NCI-H748 (cell line): ENCODE measurements around the gene UVSSA.
"Not testable (repeated sequence)": the region's sequence is repeated elsewhere in the genome, so short reads cannot be mapped to it uniquely, and the experiment has no call there.

ENCODE experiments used
- DNase-seq: peaks from one replicate; lab custom pipeline; 2025; ENCODE audit not compliant: unreplicated experiment; lab: John Stamatoyannopoulos, UW

The UVSSA gene

DNA sequence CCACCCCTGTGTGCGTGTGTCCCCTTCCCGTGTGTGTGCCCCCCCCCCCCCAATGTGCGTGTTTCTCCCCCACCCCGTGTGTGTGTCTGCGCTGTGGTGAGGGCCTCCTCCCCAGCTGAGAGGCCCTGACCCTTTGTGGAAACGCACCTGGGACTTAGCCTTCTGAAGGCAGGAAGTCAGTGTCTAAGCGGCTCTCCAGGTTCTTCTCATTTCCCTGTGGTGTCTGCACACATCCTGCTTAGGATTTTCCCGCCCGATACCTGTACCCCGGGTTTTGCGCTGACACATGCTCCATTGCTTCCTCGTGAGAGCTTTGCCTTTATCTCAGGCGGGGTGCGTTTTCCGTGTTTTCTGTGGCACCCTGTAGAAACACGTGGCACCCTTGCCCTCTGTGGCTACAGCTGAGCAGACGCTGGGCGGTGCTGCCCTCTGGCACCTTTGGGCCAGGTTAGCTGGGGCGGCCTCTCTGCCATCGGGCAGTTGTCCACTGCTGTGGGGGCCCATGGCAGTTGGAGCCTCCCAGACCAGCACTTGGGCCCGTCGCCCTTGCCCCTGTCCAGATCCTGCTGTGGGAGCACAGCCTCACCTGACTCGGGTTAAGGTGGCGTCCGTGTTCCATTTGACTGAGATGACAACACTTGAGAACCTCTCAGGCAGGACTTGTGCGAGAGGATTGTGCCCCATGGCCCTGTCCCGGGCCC, 31.0 kb upstream of the UVSSA start:
- no peak for DNase-seq

DNA sequence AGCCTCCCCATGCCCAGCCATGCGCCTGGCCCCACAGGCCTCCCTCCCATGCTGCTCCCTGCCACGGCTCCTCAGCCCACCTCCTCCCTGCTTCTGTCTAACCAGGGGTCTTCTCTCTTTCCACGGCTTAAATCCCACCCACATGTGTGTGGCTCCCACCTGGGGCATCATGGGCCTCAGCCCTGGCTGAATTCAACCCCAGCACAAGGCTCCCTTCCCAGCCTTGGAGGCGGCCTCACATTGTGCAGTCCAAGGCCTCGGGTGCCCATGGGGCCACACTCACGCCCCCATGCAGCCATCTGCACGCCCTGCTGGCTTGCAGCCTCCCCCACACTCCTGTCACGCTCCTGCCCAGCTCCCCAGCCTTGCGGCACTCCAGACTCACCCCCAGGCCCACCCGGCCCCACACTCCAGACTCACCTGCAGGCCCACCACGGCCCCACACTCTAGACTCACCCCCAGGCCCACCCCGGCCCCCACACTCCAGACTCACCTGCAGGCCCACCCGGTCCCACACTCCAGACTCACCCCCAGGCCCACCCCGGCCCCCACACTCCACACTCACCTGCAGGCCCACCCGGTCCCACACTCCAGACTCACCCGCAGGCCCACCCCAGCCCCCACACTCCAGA, 30.4 kb upstream of the UVSSA start:
- DNase-seq: no peak

DNA sequence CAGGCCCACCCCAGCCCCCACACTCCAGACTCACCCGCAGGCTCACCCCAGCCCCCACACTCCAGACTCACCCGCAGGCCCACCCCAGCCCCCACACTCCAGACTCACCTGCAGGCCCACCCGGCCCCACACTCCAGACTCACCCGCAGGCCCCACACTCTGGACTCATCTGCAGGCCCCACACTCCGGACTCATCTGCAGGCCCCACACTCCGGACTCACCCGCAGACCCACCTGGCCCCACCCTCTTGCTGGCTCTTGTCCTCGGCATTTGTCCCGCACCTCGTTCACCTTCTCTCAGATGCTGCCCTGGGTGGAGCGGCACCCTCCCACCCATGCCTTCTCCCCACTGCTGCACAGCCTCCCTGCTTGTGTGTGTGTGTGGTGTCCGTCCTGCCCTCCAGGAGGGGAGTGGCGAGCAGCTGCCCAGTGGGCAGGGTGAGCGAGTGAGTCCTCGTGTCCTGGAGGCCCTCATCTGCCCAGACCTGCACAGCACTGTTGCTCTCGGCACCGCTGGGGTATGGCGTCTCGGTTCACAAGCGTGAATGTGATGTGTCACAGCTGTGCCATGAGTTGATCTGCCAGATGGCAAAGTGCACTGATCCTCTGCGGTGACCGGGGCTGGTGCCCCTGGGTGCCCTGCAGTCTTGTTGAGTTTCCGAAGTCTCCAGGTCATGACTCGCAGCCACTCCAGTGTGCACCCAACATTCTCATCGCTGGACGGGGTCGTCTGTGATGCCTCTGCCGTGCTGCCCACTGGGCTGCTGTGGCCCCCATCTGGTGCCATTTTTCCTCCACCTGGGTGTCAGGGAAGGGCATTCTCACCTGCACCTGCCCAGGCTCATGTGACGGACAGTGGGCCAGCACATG, 29.6 kb upstream of the UVSSA start:
- DNase-seq: no peak

DNA sequence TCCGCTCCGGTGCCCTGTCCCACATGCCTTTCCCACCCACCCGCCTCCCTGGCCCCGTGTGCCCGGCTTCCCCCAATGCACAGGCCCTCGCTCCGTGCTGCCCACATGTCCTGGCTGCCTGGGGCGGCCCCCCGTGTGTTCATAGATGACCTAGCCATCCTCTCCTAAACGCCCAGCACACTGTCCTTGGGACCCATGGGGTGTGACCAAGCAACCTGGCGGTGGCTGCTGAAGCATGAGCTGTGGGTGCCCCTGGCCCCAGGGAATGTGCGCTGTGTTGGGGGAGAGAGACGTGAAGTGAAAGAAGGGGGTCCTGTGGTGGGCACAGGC, 29.0 kb upstream of the UVSSA start:
- DNase-seq: no peak

DNA sequence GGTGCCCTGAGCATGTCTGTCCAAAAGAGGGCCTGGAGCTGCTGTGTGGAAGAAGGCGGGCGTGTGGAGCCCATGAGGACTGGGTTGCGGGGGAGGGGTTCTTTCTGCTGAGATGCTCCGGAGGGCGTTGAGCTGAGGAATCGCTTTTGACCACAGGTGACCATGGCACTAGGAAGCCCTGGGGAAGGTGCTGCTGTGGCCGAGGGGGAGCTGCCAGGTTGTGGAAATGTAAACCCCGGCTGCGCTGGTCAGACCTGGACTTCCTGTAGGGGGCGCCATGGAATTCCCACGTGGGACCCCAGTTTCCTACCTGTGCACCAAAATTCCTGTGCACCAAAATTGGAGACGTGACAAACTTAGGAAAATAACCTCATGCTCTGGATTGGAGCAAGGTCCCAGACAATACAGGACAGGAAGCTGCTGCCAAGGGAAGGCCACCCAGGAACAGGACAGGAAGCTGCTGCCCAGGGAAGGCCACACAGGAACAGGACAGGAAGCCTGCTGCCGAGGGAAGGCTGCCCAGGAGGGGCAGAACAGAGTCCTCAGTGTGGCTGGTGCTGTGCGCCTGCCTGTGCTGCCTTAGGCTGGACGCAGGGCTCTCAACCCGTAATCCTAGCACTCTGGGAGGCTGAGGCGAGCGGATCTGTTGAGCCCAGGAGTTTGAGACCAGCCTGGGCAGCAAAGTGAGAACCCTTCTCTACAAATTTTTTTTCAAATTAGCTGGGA, 28.4 kb upstream of the UVSSA start:
- no peak for DNase-seq

DNA sequence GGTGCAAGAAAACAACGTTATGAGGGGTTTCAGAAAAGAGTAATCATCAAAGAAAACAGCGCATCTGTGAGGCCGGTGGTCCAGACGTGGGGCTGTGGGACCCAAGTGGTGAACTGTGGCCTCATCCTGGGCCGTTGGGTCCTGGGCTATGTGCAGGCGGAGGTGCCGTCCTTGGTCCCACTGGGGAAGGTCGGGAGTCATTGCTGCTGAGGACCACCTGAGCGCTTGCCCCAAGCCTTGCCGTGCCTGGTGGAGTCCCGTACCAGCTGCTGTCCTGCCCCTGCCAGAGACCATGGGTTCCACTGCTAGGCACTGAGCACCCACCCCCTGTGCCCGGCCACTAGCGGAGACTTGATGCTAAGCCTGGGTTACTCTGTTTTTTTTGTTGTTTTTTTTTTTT, 25.5 kb upstream of the UVSSA start:
- DNase-seq: no peak

DNA sequence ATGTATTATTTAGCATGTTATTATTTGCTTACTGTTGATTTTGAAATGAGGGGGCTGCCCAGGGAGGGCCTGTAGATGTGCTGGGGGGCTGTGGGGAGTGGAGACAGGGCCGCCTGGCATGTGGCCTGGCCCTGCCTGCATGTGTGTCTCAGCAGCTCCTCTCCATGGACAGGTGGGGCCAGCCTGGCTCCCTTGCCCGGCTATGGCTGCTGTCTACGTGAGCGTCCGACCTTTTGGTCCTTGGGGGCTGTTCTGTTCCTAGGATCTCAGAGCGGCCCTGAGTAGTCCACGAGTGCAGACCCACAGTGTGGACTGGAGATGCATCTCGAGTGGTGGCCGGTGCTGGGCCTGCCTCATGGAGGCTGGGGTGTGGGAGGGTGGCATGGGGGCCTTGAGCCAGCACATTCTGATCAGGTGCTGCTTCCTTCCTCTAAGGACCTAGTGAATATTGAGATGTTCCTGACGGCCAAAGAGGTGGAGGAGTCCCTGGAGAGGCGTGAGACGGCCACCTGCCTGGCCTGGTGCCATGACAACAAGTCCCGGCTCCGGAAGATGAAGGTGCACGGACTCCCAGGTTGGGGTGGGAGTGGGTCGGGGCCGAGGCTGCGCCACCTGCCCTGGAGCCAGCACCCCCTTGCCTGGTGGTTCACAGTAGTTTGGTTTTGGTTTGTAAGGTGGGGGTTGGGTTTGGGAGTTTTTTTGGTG, 24.9 kb upstream of the UVSSA start:
- no peak for DNase-seq

DNA sequence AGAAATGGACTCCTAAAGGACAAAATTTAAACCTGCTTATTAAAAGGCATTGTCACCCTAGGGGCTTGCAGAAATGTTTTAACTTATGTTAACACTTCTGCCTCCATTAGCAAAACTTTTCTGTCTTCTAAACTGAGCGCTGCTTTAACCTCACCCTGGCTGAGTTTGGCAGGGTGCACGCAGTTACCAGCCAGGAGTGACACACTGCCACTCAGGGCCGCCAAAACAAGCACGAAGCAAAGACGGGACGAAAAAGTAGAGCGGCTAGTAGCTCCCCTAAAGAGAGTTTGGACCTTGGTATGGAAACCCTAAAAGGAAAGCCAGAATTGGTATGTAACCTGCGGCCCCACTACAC, 23.8 kb upstream of the UVSSA start:
- no peak for DNase-seq

DNA sequence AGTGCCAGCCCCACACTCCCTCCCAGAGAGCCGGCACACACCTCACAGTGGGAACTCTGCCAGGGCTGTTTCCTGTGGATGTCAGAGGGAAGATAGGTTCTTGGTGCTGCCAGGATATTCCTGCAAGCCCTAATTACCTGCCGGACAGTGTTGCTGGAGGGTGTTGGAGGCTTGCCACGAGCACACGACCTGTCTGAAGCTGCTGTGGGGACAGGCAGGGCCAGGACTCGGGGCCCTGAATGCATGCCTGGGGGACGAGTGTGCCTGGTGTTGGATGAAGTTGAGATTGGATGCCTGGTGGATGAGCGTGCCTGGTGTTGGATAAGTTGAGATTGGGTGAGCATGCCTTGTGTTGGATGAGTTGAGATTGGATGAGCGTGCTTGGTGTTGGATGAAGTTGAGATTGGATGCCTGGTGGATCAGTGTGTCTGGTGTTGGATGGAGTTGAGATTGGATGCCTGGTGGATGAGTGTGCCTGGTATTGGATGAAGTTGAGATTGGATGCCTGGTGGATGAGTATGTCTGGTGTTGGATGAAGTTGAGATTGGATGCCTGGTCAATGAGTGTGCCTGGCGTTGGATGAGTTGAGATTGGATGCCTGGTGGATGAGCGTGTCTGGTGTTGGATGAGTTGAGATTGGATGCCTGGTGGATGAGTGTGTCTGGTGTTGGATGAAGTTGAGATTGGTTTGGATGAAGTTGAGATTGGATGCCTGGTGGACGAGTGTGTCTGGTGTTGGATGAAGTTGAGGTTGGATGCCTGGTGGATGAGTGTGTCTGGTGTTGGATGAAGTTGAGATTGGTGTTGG, 23.2 kb upstream of the UVSSA start:
- DNase-seq: no peak

DNA sequence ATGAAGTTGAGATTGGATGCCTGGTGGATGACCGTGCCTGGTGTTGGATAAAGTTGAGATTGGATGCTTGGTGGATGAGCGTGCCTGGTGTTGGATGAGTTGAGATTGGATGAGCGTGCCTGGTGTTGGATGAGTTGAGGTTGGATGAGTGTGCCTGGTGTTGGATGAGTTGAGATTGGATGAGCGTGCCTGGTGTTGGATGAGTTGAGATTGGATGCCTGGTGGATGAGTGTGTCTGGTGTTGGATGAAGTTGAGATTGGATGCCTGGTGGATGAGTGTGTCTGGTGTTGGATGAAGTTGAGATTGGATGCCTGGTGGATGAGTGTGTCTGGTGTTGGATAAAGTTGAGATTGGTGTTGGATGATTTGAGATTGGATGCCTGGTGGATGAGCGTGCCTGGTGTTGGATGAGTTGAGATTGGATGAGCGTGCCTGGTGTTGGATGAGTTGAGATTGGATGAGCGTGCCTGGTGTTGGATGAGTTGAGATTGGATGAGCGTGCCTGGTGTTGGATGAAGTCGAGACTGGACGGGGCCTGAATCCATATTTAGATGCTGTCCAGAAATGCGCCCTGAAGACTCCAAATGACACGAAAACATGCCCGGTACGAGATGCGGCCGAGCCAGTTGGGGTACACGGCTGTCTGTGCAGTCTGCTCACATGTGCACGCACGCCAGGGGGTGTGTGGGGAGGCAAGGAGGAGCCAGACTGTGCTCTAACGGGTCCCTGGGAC, 22.4 kb upstream of the UVSSA start:
- DNase-seq: not testable (repeated sequence)

DNA sequence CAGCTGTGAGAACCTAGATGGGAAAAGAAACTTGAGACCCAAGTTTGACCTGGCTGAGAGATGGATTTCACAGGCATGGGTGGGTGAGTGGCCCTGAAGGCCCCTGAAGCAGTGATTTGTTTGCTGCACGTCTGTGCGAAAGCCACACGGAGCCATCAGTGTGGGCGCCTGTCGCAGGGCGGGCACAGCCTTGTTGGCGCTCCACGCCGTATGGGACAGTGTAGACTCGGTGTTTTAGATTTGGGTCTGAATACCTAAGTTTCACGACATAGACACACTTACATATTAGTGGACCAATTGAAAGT, 21.9 kb upstream of the UVSSA start:
- no peak for DNase-seq

DNA sequence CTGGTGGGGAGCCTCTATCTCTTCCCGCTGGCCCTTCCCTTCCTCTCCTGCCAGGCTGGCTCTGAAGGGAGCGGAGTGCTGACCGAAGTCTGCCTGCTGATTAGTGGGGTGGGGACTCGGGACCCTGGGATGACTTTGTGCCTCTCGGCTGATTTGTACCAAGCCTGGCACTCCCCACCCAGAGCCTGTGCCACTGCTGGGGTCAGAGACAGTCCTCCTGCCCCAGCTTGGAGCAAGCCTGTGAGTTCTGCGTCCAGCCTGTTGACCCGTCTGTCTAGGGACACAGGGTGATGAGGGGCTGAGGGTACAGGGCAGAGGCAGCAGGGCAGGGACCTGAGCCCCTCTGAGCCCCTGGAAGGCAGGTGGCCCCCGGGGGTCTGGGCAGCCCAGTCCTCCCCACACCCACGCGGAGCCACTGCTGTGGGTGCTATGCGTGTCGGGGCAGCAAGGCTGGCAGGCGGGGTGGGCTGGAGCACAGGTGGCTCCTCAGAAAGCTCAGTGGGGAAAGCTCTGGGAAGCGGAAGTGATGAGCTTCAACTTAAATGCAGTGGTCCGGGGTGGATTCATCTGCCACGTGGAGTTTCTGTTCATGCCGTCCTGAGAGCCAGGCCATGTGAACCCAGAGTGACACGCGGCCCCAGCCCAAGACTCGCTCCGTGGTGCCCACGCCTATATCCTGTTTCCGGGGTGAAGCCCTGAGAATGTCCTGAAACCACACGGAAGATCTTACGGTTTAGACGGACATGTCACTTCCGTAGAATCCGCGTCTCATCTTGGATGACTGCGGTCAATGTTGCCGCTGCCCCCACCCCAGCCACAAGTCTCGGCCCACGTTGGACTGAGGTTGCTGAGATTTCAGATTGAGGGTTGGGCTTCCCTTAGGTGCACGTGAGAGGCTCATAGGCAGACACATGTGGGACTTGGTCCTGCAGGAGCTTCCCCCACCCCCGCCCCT, 21.1 kb upstream of the UVSSA start:
- DNase-seq: no peak

DNA sequence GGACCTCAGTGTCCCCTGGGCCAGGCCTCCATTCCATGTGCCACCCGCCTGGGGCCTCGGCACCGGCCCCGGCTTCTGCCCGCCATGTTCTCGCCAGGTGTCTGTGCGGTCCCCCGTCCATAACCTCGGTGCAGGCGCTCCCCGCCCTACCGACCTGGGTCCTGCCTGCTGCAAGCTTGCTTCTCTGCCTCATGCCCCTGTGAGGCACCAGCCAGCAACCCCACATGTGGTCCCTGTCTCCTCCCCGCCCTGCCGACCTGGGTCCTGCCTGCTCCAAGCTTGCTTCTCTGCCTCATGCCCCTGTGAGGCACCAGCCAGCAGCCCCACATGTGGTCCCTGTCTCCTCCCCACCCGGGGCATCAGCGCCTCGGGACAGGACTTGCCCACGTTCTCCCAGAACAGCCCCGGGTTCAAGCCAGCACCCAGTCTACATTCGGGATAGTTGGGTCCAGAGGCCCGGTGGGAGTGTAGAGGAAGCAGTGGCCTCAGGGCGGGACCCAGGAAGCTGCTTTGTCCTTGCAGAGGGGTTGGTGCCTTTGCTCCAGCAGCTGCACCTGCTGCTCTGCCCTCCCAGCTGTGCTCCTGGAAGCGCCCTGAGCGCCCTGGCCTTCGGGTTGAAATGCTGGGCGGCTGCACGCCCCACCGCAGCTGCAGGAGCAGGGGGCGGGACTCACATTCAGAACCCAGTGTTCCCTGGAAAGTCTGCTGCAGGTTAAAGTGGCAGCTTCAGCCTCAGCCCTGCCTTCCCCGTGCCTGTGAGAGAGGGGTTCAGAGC, 20.1 kb upstream of the UVSSA start:
- DNase-seq: no peak

DNA sequence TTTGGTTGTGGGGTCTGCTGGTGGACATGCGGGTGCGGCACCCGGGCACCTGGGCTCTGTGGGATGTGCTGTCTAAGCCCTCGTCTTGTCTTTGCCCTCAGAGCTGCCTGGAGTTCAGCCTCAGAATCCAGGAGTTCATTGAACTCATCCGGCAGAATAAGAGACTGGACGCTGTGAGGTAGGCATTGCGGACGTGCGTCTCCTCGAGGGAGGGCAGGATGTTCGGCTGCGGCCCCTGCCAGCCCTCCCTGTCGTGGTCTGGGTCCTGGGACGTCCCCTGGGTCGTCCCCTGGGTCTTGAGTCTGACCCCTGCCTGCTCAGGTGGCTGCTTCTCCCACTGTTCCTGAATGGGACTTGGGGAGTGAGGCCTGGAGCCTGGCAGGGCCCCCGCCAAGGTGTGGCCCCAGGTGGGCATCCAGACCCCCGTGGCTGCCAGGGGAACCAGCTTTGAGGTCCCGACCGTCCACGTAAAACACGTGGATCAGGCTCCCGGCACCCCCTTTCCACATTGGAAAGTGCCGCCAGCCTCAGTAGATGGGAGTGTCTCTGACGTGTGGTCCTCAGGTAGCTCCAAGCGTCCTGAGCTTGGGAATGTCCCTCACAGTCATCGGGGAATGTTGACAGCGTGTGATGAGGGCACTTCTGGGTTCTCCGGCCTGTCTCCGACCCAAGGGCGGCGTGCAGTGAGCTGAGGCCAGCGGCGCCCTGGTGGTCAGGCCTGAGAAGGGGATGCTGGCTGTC, 19.3 kb upstream of the UVSSA start:
- no peak for DNase-seq

DNA sequence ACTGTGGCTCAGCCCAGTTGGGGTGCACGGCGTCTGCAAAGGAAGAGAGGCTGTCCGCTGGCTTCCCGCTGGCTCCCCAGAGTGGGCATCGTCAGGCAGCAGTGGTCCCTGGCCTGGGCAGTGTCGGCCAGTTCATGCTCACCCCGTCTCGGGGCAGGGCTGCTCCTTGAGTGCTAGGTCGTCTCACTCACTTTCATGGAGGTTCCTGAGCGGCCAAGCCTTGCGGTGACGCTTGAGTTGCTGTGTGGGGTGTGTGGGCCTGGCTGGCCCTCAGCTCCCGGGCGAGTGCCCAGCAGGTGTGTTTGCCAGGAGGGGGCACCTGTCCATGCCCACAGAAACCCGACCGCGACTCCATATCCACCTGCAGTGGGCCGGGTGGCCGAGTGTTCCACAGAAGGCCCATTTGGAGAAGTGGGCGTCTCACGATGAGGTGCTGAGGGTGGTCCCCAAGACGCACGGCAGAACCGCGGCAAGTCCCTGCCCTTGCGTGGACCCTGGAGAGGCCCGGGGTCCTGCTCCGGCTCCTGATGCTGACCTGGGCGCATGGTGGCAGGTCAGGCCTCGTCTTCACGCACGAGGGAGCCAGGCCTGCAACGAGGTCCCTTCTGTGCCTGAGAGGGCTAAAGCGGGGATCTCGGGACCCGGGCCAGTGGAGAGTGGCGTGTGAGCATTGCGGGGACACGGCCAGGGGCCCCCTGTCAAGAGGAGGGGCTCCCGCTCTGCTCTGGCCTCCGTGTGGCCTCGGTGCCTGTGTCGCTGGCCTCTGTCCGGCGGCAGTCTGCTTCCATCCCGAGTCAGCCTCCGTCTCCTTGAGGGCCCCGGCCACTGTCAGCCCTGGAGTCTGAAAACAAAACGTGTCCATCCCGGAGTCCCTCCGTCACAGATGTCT, 18.5 kb upstream of the UVSSA start:
- no peak for DNase-seq
